ENCODE results near the gene SYP. TPM values are rescaled to one million over a fixed set of nuclear protein-coding genes. Genes with fewer than 3 reads are reported as not detected.

Gene SYP
- total and polyA plus RNA-seq, 10 of the 15 experiments (the other 5 are each of a cell fraction or from before 2014, with no cell fraction given) = 0.34 to 1.7 (median 0.74) TPM

DNA sequence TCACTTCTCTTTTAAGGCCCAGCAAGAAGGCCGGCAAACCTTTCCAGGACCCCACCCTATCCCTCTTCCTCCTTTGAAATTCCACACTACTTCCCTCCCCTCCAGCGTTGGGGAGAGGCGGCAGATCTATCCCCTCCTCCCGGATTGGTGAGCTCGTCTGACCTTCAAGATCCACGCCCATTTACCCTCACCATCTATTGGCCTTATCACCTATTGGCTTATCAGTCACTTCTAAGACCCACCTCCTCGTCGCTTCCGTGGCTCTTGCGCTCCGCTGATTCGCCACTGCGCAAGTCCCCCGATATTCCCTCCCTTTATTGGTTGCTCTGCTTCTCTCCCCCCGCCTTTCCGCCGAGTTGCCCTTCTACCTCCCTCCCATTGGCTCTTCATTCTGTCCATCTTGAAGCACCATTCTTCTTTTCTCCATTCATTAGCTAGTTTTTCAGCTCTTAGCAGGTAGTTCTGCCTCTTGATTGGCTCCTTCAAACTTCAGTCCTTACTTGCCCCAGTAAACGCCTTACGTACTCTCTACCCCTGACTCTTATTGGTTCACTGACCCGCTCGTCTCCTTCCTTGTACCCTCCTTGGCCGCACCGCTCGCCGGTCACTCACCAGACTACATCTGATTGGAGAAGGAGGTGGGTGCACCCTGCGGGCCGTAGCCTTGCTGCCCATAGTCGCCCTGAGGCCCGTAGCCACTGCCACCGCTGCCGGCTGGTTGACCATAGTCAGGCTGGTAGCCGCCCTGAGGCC, 9.0 kb downstream of the SYP start (continued):
- TF ChIP-seq, protein P1, sequence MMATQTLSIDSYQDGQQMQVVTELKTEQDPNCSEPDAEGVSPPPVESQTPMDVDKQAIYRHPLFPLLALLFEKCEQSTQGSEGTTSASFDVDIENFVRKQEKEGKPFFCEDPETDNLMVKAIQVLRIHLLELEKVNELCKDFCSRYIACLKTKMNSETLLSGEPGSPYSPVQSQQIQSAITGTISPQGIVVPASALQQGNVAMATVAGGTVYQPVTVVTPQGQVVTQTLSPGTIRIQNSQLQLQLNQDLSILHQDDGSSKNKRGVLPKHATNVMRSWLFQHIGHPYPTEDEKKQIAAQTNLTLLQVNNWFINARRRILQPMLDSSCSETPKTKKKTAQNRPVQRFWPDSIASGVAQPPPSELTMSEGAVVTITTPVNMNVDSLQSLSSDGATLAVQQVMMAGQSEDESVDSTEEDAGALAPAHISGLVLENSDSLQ (IDR thresholded peaks at IDR 0.05) = peak; percentile 100
- TF ChIP-seq, protein P2, sequence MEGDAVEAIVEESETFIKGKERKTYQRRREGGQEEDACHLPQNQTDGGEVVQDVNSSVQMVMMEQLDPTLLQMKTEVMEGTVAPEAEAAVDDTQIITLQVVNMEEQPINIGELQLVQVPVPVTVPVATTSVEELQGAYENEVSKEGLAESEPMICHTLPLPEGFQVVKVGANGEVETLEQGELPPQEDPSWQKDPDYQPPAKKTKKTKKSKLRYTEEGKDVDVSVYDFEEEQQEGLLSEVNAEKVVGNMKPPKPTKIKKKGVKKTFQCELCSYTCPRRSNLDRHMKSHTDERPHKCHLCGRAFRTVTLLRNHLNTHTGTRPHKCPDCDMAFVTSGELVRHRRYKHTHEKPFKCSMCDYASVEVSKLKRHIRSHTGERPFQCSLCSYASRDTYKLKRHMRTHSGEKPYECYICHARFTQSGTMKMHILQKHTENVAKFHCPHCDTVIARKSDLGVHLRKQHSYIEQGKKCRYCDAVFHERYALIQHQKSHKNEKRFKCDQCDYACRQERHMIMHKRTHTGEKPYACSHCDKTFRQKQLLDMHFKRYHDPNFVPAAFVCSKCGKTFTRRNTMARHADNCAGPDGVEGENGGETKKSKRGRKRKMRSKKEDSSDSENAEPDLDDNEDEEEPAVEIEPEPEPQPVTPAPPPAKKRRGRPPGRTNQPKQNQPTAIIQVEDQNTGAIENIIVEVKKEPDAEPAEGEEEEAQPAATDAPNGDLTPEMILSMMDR (IDR thresholded peaks at IDR 0.05 in 2 of 3, conservative IDR thresholded peaks at IDR 0.05 in 1 of 3; ENCODE audit: control insufficient read depth in 2 of 3, extremely low read depth in 1 of 3, insufficient read depth in 1 of 3, low read depth in 3 of 3, low read length in 3 of 3) = no peak
- TF ChIP-seq SP1 (IDR thresholded peaks at IDR 0.05; ENCODE audit: low read depth, low read length) (peak; percentile 97), HDGF (IDR thresholded peaks at IDR 0.05) (peak; percentile 87), RB1 (IDR thresholded peaks at IDR 0.05; ENCODE audit: borderline replicate concordance) (no peak), HCFC1 (IDR thresholded peaks at IDR 0.05; ENCODE audit: low read length) (no peak), RFX5 (IDR thresholded peaks at IDR 0.05; ENCODE audit: low read depth, low read length) (peak; percentile 26; the same call in 1 of the 2 replicates)

DNA sequence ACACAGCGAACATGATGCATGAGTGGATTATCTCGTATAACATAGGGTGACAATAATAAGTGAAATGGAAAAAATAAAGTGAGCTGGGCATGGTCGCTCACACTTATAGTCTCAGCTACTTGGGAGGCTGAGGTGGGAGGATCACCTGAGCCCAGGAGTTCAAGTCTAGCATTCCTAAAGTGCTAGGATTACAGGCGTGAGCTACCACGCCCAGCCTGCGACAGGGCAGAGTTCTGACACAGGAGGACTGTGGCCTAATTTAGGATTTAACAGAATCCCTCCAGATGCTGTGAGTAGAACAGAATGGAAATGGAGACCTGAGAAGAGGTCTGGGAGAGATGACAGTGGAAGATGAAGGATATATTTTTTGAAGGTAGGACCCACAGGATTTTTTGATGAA, 10.4 kb downstream of the SYP start:
- Histone ChIP-seq H3K4me1 (ENCODE audit: control insufficient read depth, insufficient read depth, low read length) (peaks cover 3% of the 10 kb centered on the region; the same call in 1 of the 2 replicates), H3K9me3 (replicated peaks; ENCODE audit: control insufficient read depth, insufficient read depth, low read length) (no peaks in the 10 kb centered on the region; the same call in 2 of the 3 replicates), H3K36me3 (ENCODE audit: control insufficient read depth in 2 of 2, insufficient read depth in 2 of 2, low read length in 1 of 2) (no peaks in the 10 kb centered on the region), H3K27ac (ENCODE audit: control insufficient read depth, insufficient read depth) (peak overlapping the region; percentile 31), H4K20me1 (ENCODE audit: control insufficient read depth, insufficient read depth) (no peaks in the 10 kb centered on the region), H3K9ac (ENCODE audit: control insufficient read depth, insufficient read depth, low read length) (peak overlapping the region; percentile 29; the same call in 1 of the 2 replicates), H3K4me3 (peak overlapping the region; percentile 77), H3K79me2 (ENCODE audit: control insufficient read depth, insufficient read depth, low read length) (peaks cover 5% of the 10 kb centered on the region), H3K4me2 (ENCODE audit: control insufficient read depth, insufficient read depth) (peak overlapping the region; percentile 44), H3K27me3 (replicated peaks in 1 of 2; ENCODE audit: control insufficient read depth in 2 of 2, insufficient read depth in 2 of 2, low read length in 1 of 2) (no peaks in the 10 kb centered on the region), H2AFZ (ENCODE audit: control insufficient read depth, low read depth, low read length) (no peak overlapping the region)
- ATAC-seq (no peak), DNase-seq (ENCODE audit: low read depth, low spot score) (no peak), FAIRE-seq (no peak)
- in situ Hi-C loops (cut with MboI) (loop anchor here (5.0 to 10.0 kb wide), 2 partner anchors 78 to 385 kb away; partner anchors contain the start of genes HDAC6 and PPP1R3F), intact Hi-C loops (cut with micrococcal nuclease; ENCODE audit: unreplicated experiment) (loop anchor here (2.0 to 5.0 kb wide), 3 partner anchors 23 to 79 kb away; partner anchors contain the start of genes CCDC22 and PPP1R3F)
- CTCF ChIA-PET = interaction anchor here (0.6 to 5.8 kb wide), 5 partner anchors 18 to 704 kb away, joined by 3 to 57 read pairs (median 3); partner anchors contain the start of gene PLP2
- TF ChIP-seq, protein P3, sequence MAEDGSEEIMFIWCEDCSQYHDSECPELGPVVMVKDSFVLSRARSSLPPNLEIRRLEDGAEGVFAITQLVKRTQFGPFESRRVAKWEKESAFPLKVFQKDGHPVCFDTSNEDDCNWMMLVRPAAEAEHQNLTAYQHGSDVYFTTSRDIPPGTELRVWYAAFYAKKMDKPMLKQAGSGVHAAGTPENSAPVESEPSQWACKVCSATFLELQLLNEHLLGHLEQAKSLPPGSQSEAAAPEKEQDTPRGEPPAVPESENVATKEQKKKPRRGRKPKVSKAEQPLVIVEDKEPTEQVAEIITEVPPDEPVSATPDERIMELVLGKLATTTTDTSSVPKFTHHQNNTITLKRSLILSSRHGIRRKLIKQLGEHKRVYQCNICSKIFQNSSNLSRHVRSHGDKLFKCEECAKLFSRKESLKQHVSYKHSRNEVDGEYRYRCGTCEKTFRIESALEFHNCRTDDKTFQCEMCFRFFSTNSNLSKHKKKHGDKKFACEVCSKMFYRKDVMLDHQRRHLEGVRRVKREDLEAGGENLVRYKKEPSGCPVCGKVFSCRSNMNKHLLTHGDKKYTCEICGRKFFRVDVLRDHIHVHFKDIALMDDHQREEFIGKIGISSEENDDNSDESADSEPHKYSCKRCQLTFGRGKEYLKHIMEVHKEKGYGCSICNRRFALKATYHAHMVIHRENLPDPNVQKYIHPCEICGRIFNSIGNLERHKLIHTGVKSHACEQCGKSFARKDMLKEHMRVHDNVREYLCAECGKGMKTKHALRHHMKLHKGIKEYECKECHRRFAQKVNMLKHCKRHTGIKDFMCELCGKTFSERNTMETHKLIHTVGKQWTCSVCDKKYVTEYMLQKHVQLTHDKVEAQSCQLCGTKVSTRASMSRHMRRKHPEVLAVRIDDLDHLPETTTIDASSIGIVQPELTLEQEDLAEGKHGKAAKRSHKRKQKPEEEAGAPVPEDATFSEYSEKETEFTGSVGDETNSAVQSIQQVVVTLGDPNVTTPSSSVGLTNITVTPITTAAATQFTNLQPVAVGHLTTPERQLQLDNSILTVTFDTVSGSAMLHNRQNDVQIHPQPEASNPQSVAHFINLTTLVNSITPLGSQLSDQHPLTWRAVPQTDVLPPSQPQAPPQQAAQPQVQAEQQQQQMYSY (CRISPR knock-in tag; IDR thresholded peaks at IDR 0.05) = no peak
- no peak for TF ChIP-seq STAT1 (conservative IDR thresholded peaks at IDR 0.05)
- RAD21 ChIA-PET (ENCODE audit: unreplicated experiment) = interaction anchor here (2.7 to 3.0 kb wide), 2 partner anchors 22 to 79 kb away, joined by 19 to 26 read pairs; partner anchors contain the start of gene PPP1R3F
- SMC1A ChIA-PET (ENCODE audit: uncharacterized antibody, unreplicated experiment) = interaction anchor here (0.6 to 2.7 kb wide), 9 partner anchors 17 to 1568 kb away, joined by 3 to 14 read pairs (median 5); partner anchors contain the start of genes PLP2 and PPP1R3F
- 41% methylated on average over 6 of the region's 6 CpGs for WGBS (ENCODE audit: insufficient coverage, insufficient replicate concordance, low lambda C conversion rate, missing lambda C conversion rate)
- POLR2A ChIA-PET = interaction anchor here (0.6 to 3.9 kb wide), 4 partner anchors 21 to 205 kb away, joined by 4 to 28 read pairs (median 16); no protein-coding TSS in a partner anchor
- BruUV-seq (replicated peaks) = TSS peak; percentile 57

All from GM12878 (cell line).